Activated CD4-positive, alpha-beta T cell treated with anti-CD3 and anti-CD28 coated beads, Interleukin-2, amount 50 U/mL, for 1 hour (primary cell): ENCODE data around the gene CRTAC1.
A peak's percentile ranks its signal among the peaks of the same experiment; 100 is the strongest.

Experiments used
- DNase-seq: peaks from one replicate; pipeline ENCODE4 v3.0.0-alpha.2; 2020

Gene CRTAC1

GRCh38 chr10:97922022-97922758 is 108.2 kb downstream of the CRTAC1 start:
- DNase-seq = no peak

DNA sequence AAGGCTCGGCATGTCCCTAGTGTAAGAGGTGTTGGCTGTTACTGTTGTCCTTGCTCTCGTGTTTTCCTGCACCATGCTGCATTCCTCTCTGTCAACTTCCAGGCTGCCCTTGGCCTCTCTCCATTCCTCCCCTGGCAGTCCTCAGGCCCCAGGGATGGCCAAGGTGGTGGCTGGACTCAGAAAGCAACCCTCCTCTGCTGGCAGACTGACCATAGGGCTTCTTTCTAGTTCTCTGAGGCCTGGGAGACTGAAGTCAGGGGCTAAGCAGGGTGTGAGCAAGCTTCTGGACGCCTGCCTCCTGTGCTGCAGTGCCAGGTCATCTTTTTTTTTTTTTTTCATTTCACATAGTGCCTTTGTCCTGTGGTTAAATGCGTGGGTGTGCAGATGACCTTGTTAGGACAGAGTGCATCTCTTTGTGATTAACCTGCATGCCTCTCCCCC is 108.8 kb downstream of the CRTAC1 start:
- DNase-seq = no peak

- no peak for DNase-seq
Measured at GRCh38 chr10:97920865-97921264, 109.6 kb downstream of the CRTAC1 start.

GRCh38 chr10:97919012-97919411 is 111.4 kb downstream of the CRTAC1 start:
- DNase-seq = no peak

GRCh38 chr10:97916586-97916985 is 113.8 kb downstream of the CRTAC1 start:
- no peak for DNase-seq

DNA sequence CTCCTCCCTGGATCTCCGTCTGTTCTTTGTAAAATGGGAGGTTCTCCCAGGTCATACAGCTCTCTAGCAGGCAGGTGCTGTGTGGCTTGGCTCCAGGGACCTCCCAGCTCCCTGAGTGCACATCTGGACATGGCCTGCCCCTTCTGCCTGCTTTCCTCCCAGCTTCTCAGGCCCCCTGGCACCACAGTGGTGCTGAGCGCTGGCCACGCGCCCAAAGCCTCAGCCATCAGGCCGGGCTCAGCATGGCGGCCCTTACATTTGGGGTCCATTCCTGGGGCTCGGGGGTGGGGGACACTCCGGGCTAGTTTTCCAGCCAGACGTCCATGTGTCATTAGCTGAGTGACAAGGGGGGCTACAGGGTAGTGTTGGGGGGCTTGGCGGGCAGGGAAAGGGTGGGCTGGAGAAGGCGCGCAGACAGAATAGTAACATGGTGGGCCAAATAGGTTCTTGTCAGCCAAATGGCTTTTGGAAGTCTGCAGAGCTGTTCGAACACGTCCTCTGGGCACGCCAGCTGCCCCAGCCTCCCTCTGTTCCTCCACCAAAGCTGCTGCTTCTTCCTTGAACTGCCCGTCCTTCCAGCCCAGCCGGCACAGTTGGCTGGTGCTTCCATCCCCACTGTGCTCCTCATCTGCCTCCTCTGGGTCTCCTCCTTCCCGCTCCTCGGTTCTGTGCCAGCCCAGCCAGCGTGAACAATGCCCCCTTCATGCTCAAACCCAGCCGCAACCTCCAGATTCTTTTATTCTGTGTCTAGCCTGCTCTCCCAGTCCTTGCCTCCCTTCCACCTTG is 114.9 kb downstream of the CRTAC1 start:
- no peak for DNase-seq

GRCh38 chr10:97914837-97915211 is 115.6 kb downstream of the CRTAC1 start:
- peak; percentile 71 for DNase-seq

DNA sequence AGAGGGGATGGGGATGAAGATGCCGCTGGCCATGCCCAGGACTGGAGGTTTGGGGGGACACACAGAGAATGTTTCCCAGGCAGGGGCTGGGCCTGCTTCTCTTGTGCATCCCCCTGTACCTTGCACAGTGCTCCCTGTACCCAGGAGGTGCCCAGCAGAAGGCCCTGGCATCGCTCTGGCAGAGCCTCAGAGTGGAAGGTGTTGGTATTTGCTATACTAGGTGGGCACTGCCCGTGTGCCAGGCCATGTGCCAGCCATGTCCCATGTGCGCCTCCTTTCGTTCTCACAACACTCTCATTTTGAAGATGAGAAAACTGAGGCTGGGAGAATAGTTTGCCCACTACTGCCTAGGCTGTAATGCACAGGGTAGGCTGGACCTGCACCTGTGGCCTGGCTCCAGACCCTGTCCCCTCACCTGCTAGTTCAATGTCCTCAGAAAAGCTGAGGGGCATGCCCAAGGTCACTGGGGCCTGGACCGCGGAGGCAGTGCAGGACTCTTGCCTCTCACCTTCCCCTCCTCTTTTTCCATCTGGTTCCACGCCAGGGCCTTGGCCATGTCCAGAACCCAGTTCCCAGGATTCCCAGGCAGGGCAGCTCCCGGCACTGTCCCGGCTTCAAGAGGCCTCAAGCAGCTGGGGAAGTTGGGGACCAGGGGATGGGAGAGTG is 116.1 kb downstream of the CRTAC1 start:
- DNase-seq = no peak

- DNase-seq = no peak
Measured at GRCh38 chr10:97913614-97914013, 116.8 kb downstream of the CRTAC1 start.

DNA sequence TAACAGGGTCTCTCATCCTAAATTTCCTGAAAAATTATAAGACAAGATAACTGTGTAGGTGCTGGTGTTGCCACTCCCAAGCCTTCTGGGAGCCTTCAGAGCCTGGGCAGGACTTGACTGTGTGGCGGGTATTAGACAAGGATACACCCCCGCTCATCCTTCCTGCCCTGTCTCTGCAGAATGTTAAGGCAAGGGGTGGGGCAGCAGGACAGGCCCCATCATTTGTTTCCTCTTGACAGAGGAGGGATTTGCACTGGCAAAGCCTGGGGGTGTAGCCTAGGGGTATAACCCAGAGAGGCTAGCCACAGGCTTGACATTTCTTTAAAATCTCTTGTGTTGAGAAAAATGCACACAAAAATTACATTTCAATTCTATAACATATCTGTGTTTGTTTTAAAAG is 117.2 kb downstream of the CRTAC1 start:
- DNase-seq = no peak

- no peak for DNase-seq
Measured at GRCh38 chr10:97911217-97911616, 119.2 kb downstream of the CRTAC1 start.

- no peak for DNase-seq
Measured at GRCh38 chr10:97910661-97911060, 119.8 kb downstream of the CRTAC1 start.

DNA sequence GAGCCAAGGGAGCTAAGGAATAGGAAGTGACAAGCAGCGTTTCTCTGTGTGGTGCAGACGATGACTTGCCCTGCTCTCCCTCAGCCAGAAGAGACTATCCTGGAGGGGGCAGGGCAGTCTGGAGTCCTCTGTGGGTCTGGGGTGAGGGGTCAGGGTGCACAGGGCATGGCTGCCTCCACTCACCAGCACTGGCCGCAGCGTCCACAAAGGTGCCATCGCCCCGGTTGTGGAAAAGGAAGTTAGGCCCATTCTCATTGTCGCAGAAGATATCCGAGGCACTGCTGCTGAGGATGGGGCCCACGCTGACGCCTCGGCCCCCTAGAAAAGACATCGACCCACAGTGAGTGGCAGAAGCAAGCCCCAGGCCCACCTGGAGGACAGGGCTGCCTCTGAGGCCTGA is 122.6 kb downstream of the CRTAC1 start:
- DNase-seq = no peak

DNA sequence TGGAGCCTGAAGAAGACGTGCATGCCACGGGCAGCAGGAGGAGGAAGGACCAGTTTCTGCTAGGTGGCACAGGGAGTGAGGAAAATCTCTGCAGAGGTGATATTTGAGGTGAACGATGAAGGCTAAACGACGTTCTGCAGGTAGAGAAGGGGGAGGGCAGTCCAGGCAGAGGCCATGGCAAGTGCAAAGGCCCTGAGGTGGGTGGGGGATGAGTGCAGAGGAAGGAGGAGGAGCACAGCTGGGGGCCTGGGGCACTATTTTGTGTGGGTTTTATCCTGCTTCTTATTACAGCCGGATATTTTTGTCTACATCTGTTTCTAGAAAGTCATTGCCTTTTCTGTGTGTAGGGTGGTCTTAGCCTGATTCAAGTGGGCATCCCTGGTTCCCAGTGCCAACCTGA is 123.2 kb downstream of the CRTAC1 start:
- DNase-seq = no peak

DNA sequence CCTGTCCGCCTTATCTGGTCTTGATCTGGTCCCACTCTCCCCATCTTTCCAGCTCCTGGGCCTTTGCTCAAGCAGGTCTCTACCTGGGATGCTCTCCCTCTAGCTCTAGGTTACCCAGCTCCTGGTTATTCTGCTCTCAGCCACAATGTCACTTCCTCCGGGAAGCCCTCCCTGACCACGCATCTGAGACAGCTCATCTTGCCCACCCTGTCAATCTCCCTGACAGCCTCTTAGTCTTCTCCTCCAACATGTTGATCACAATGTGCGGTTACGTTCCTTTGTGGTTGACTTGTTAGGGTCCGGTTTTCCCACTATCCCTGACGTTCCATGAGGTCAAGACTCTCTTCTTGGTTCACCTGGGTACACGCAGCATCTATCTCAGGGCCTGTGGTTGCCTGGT is 125.1 kb downstream of the CRTAC1 start:
- DNase-seq = no peak

DNA sequence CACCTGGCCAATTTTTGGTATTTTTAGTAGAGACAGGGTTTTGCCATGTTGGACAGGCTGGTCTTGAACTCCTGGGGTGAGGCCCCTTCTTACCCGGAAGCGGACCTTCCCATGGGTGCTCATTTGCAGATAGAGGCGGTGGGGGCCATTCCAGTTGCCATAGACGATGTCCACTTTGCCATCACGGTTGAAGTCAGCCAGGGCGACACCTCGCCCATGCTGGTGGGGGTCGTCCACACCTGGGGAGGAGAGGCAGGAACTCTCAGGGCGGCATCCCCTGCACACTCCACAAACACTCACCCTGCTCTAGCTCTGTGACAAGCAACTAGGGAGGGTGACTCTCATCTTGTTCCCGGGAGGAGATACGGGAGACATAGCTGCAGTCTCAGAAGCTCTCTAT is 125.8 kb downstream of the CRTAC1 start:
- DNase-seq = no peak

DNA sequence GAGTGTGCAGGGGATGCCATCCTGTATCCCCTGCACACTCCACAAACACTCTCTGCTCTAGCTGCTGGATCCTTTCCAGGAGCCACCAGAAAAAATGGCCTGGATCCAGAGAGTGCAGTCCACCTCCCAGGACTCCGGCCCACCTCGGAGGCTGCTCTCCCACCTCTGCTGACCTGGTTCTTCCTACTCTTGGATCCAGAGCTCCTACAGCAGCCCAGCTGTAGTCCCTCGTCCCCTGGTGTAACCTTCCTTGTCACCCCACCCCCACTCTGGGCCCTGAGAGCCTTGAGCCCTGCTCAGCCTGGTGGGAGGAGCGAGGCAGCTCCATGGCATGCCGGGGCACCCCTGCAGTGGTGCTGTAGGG is 126.4 kb downstream of the CRTAC1 start:
- DNase-seq = no peak

- DNase-seq = no peak
Measured at GRCh38 chr10:97903128-97904017, 127.0 kb downstream of the CRTAC1 start.

GRCh38 chr10:97901381-97901780 is 129.0 kb downstream of the CRTAC1 start:
- DNase-seq = no peak

DNA sequence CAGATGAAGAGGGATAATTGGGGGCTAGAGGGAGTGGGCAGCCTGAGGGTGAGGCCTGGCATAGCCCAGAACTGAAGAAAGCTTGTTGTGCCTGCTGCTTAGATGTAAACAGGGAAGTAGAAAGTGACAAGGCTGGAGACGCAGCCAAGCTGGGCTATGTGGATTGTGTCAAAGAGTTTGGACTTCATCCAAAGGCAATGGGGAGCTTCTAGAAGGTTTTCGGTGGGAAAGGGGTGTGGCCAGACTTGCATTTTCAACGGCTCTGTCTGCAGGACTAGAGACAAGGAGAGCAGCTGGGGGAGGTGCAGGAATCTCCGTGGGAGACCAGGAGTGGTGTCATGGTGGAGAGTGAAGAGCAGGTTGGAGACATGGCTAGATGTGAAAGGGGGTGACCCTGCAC is 132.0 kb downstream of the CRTAC1 start:
- DNase-seq = no peak

DNA sequence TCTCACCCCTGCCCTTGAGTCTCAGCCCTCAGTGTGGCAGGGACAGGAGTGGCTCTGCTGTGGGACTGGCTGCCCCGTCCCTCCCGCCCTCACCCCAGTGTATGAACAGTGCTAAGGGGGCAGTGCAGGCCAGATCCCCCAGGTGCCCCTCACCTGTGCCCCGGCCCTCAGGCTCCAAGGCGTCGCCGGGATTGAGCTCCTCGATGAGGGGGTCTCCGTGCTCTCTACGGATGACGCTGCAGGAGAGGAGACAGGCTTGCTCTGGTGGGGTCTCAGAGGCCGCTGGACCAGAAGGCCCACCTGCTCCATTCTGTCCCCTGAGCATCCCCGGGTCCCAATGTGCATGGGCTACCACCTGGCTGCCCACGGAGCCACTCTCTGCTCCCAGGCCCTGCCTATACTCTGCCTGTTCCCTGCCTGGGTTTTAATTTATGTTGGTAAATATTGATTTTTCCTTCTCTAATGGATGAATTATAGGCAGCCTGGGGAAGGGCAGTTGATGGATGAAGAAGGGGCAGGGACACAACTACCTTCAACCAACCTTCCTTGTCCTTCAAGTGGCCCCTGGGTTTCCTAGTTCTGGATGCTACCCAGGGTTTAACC is 133.6 kb downstream of the CRTAC1 start:
- DNase-seq = no peak

- DNase-seq = no peak
Measured at GRCh38 chr10:97895915-97896314, 134.5 kb downstream of the CRTAC1 start.

GRCh38 chr10:97895084-97895483 is 135.3 kb downstream of the CRTAC1 start:
- DNase-seq = no peak
